Neural progenitor cell (in vitro differentiated cells): Measurements from ENCODE around the gene CDR2L. TPM values are rescaled to one million over a fixed set of nuclear protein-coding genes. Genes with fewer than 3 reads are reported as not detected.

Experiments used
- DNase-seq: peaks from one replicate; pipeline ENCODE4 v3.0.0-alpha.2; 2016; ENCODE audit warnings: low spot score
- H2AFZ ChIP-seq: fragments of 200-600 bp; sonication (generic); replicated peaks from 2 replicates; pipeline ENCODE4 v1.6.1; 2016; ENCODE audit warnings: antibody characterized with exemption
- H3F3A ChIP-seq: fragments of 200-600 bp; sonication (generic); 2 replicates; pipeline ENCODE4 v1.6.1; 2016; ENCODE audit warnings: antibody characterized with exemption, low read depth
- H3K27ac ChIP-seq: fragments of 200-600 bp; sonication (generic); 2 replicates; pipeline ENCODE4 v1.5.1; 2016; ENCODE audit warnings: mild to moderate bottlenecking
- H3K27me3 ChIP-seq: fragments of 200-600 bp; sonication (generic); 2 replicates; pipeline ENCODE4 v1.6.1; 2016; ENCODE audit warnings: mild to moderate bottlenecking, moderate library complexity
- H3K36me3 ChIP-seq: fragments of 200-600 bp; sonication (generic); 2 replicates; pipeline ENCODE4 v1.5.1; 2016
- H3K4me1 ChIP-seq: fragments of 200-600 bp; sonication (generic); 2 replicates; pipeline ENCODE4 v1.6.1; 2016; ENCODE audit warnings: mixed run types
- H3K4me2 ChIP-seq: fragments of 200-600 bp; sonication (generic); 2 replicates; pipeline ENCODE4 v1.6.1; 2016
- H3K4me3 ChIP-seq: fragments of 200-600 bp; sonication (generic); 2 replicates; pipeline ENCODE4 v1.5.1; 2016
- H3K79me2 ChIP-seq: fragments of 200-600 bp; sonication (generic); 2 replicates; pipeline ENCODE4 v1.6.1; 2016; ENCODE audit warnings: low read depth
- H3K9ac ChIP-seq: fragments of 200-600 bp; sonication (generic); 2 replicates; pipeline ENCODE4 v1.6.1; 2016
- H3K9me3 ChIP-seq: fragments of 200-600 bp; sonication (generic); 2 replicates; pipeline ENCODE4 v1.5.1; 2016; ENCODE audit warnings: low read depth
- H4K20me1 ChIP-seq: fragments of 200-600 bp; sonication (generic); 2 replicates; pipeline ENCODE4 v1.6.1; 2016; ENCODE audit warnings: low read depth
- H3K27ac Mint-ChIP-seq: 3 replicates; pipeline ENCODE4 v1.8.0; 2021; ENCODE audit warnings: mixed read lengths
- H3K27me3 Mint-ChIP-seq: 2 replicates; pipeline ENCODE4 v1.8.0; 2022; ENCODE audit warnings: low read depth, mild to moderate bottlenecking, inconsistent platforms, moderate library complexity, mixed read lengths; ENCODE audit not compliant: insufficient read depth
- H3K36me3 Mint-ChIP-seq: 3 replicates; pipeline ENCODE4 v1.8.0; 2021; ENCODE audit warnings: mixed read lengths
- H3K4me1 Mint-ChIP-seq: 3 replicates; pipeline ENCODE4 v1.8.0; 2021; ENCODE audit warnings: mixed read lengths
- H3K4me3 Mint-ChIP-seq: 3 replicates; pipeline ENCODE4 v1.8.0; 2021; ENCODE audit warnings: mild to moderate bottlenecking, moderate library complexity, mixed read lengths
- H3K9me3 Mint-ChIP-seq: 3 replicates; pipeline ENCODE4 v1.8.0; 2020; ENCODE audit warnings: mixed read lengths
- CTCF ChIP-seq: fragments of 200-600 bp; sonication (generic); IDR thresholded peaks from 2 replicates; pipeline ENCODE4 v1.5.1; 2017; ENCODE audit warnings: antibody characterized with exemption, mild to moderate bottlenecking
- EZH2 ChIP-seq: fragments of 200-600 bp; sonication (generic); IDR thresholded peaks from 2 replicates; pipeline ENCODE4 v1.6.1; 2017; ENCODE audit warnings: antibody characterized with exemption, mild to moderate bottlenecking, moderate library complexity
- EZH2phosphoT487 ChIP-seq: fragments of 200-600 bp; sonication (generic); IDR thresholded peaks from 2 replicates; pipeline ENCODE4 v1.6.1; 2017; ENCODE audit warnings: antibody characterized with exemption
- total RNA-seq: library from RNA; depleted of rRNA; stranded (reverse); fragments of >200 nt; gene quantifications from 2 replicates; pipeline ENCODE4 v1.2.3, GENCODE V29; 2015; ENCODE audit warnings: low replicate concordance

Gene CDR2L
- total RNA-seq, 1 donor from 2014 or later: 4.0 TPM

GRCh38 chr17:74941128-74941725, 46.2 kb upstream of the CDR2L start:
- Mint-ChIP-seq H3K27me3 (peaks cover 47% of the 10 kb centered on the region), H3K27ac (no peak overlapping the region)
- no peak overlapping the region for H3K4me3 ChIP-seq

GRCh38 chr17:74943808-74944522, 43.5 kb upstream of the CDR2L start:
- Mint-ChIP-seq H3K9me3 (no peaks in the 10 kb centered on the region), H3K36me3 (no peaks in the 10 kb centered on the region), H3K27me3 (peaks cover 33% of the 10 kb centered on the region), H3K4me3 (peak overlapping the region; percentile 54), H3K27ac (no peak overlapping the region), H3K4me1 (no peaks in the 10 kb centered on the region)
- Histone ChIP-seq H3K27ac (no peak overlapping the region), H3F3A (no peaks in the 10 kb centered on the region), H3K9me3 (no peaks in the 10 kb centered on the region), H3K9ac (no peak overlapping the region), H3K4me2 (no peak overlapping the region), H2AFZ (no peak overlapping the region), H4K20me1 (no peaks in the 10 kb centered on the region), H3K79me2 (no peaks in the 10 kb centered on the region), H3K4me1 (no peaks in the 10 kb centered on the region), H3K27me3 (peaks cover 35% of the 10 kb centered on the region), H3K36me3 (no peaks in the 10 kb centered on the region), H3K4me3 (no peak overlapping the region)
- no peak for DNase-seq
- TF ChIP-seq CTCF: no peak
- TF ChIP-seq EZH2phosphoT487: no peak
- TF ChIP-seq EZH2: no peak

More at GRCh38 chr17:74941128-74941725, 46.2 kb upstream of the CDR2L start:
- no peak for DNase-seq
- Histone ChIP-seq H3K4me1 (no peaks in the 10 kb centered on the region), H4K20me1 (peaks cover 16% of the 10 kb centered on the region), H3K27me3 (peaks cover 62% of the 10 kb centered on the region), H2AFZ (no peak overlapping the region), H3K36me3 (no peaks in the 10 kb centered on the region), H3K9ac (no peak overlapping the region), H3F3A (no peaks in the 10 kb centered on the region), H3K9me3 (no peaks in the 10 kb centered on the region), H3K4me2 (no peak overlapping the region), H3K27ac (no peak overlapping the region), H3K79me2 (no peaks in the 10 kb centered on the region)
- H3K4me1 Mint-ChIP-seq: no peaks in the 10 kb centered on the region
- no peak overlapping the region for H3K4me3 Mint-ChIP-seq
- TF ChIP-seq EZH2 (no peak), EZH2phosphoT487 (no peak), CTCF (no peak)
- H3K9me3 Mint-ChIP-seq: no peaks in the 10 kb centered on the region
- H3K36me3 Mint-ChIP-seq: no peaks in the 10 kb centered on the region

DNA sequence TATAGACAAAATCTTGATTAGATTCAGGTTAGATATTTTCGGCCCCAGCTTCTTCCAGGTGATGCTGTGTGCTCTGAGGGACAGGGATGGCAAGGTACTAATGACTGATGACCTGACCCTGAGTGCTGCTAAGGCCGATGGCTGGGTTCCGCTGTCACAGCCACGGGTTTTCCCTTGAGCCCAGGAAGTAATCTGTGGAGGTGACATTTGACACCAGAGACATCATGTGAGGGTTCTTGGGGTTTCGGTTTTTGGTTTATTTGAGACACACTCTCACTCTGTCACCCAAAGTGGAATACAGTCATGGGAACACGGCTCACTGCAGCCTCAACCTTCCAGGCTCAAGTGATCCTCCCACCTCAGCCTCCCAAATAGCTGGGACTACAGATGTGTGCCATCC, 41.9 kb upstream of the CDR2L start:
- no peaks in the 10 kb centered on the region for H3K9me3 ChIP-seq
- TF ChIP-seq EZH2 (no peak), EZH2phosphoT487 (no peak), CTCF (no peak)
- no peak overlapping the region for H3K4me3 ChIP-seq
- no peaks in the 10 kb centered on the region for H3F3A ChIP-seq
- no peak overlapping the region for H2AFZ ChIP-seq
- no peak for DNase-seq
- no peaks in the 10 kb centered on the region for H4K20me1 ChIP-seq
- H3K4me3 Mint-ChIP-seq: no peak overlapping the region
- no peaks in the 10 kb centered on the region for H3K36me3 ChIP-seq
- peaks cover 27% of the 10 kb centered on the region for H3K27me3 Mint-ChIP-seq
- no peaks in the 10 kb centered on the region for H3K4me1 ChIP-seq
- H3K27ac ChIP-seq: no peak overlapping the region
- no peaks in the 10 kb centered on the region for H3K79me2 ChIP-seq
- H3K4me2 ChIP-seq: no peak overlapping the region
- no peaks in the 10 kb centered on the region for H3K4me1 Mint-ChIP-seq
- no peaks in the 10 kb centered on the region for H3K36me3 Mint-ChIP-seq
- no peaks in the 10 kb centered on the region for H3K9me3 Mint-ChIP-seq
- no peak overlapping the region for H3K27ac Mint-ChIP-seq
- H3K9ac ChIP-seq: no peak overlapping the region
- peaks cover 19% of the 10 kb centered on the region for H3K27me3 ChIP-seq
